GM04504 (cell line): ENCODE data around the gene CCPG1.

Source experiments
- DNase-seq: peaks from one replicate; pipeline ENCODE4 v3.0.0-alpha.2; 2012; ENCODE audit warnings: low read depth

The CCPG1 gene

GRCh38 chr15:55318588-55319494, 89.3 kb downstream of the CCPG1 start, which contains the start of the genes PIGB and PIGBOS1:
Gene PIGB (plus strand): TSS chr15:55319222. CDS start chr15:55319251, 29 bp downstream.
Gene PIGBOS1 (minus strand): TSS chr15:55319123. CDS start chr15:55317792, 1,331 bp downstream.
- DNase-seq: peak; percentile 78
